Astrocyte of the spinal cord (primary cell): ENCODE measurements around the gene OPN5.

ENCODE experiments used
- DNase-seq: peaks from one replicate; pipeline ENCODE4 v3.0.0; 2011; ENCODE audit warnings: low read depth, low spot score
- H3K4me3 ChIP-seq: 2 replicates; pipeline ENCODE4 v1.5.1; 2011; ENCODE audit warnings: low read depth, mild to moderate bottlenecking, low read length, moderate library complexity
- CTCF ChIP-seq: IDR thresholded peaks from 2 replicates; pipeline ENCODE4 v1.5.1; 2012; ENCODE audit warnings: low read depth, mild to moderate bottlenecking, low read length, inconsistent platforms
- in situ Hi-C: cut with HindIII; loops from 2 replicates; pipeline ENCODE4 v1.10.0; 2017; ENCODE audit warnings: low sequenced_read_pairs

The OPN5 gene

GRCh38 chr6:47846752-47847151 is 64.9 kb downstream of the OPN5 start:
- TF ChIP-seq CTCF = no peak
- no peak overlapping the region for H3K4me3 ChIP-seq
- in situ Hi-C loops = no loop called here
- no peak for DNase-seq

GRCh38 chr6:47851091-47851490 is 69.3 kb downstream of the OPN5 start:
- no peak overlapping the region for H3K4me3 ChIP-seq
- DNase-seq = no peak
- no peak for TF ChIP-seq CTCF
- in situ Hi-C loops = no loop called here

- H3K4me3 ChIP-seq = no peak overlapping the region
- no peak for TF ChIP-seq CTCF
- no peak for DNase-seq
- in situ Hi-C loops = no loop called here
Observed at GRCh38 chr6:47852727-47853126, 70.9 kb downstream of the OPN5 start.

- in situ Hi-C loops = no loop called here
- H3K4me3 ChIP-seq = no peak overlapping the region
- no peak for TF ChIP-seq CTCF
- no peak for DNase-seq
Observed at GRCh38 chr6:47853766-47854165, 71.9 kb downstream of the OPN5 start.

GRCh38 chr6:47854971-47855370 is 73.1 kb downstream of the OPN5 start:
- H3K4me3 ChIP-seq = no peak overlapping the region
- in situ Hi-C loops = no loop called here
- no peak for TF ChIP-seq CTCF
- no peak for DNase-seq

- in situ Hi-C loops = no loop called here
- no peak for DNase-seq
- TF ChIP-seq CTCF = no peak
- H3K4me3 ChIP-seq = no peak overlapping the region
Observed at GRCh38 chr6:47859175-47859574, 77.3 kb downstream of the OPN5 start.

- no peak for TF ChIP-seq CTCF
- no peak for DNase-seq
- H3K4me3 ChIP-seq = no peak overlapping the region
- in situ Hi-C loops = no loop called here
Observed at GRCh38 chr6:47862731-47863130, 80.9 kb downstream of the OPN5 start.
